HL-60 (cell line): ENCODE data around the gene NUP93.

ENCODE experiments used
- GABPA ChIP-seq: IDR thresholded peaks from 2 replicates; pipeline ENCODE4 v1.6.1; 2012; ENCODE audit warnings: low read depth
- POLR2AphosphoS5 ChIP-seq: IDR thresholded peaks from 2 replicates; pipeline ENCODE4 v1.6.1; 2012; ENCODE audit warnings: low read depth
- REST ChIP-seq: IDR thresholded peaks from 2 replicates; pipeline ENCODE4 v1.6.1; 2012; ENCODE audit warnings: low read depth; ENCODE audit not compliant: insufficient replicate concordance
- SPI1 ChIP-seq: IDR thresholded peaks from 2 replicates; pipeline ENCODE4 v1.6.1; 2012; ENCODE audit warnings: low read depth, mild to moderate bottlenecking, borderline replicate concordance
- TF ChIP-seq, protein P1 (sequence below): IDR thresholded peaks from one replicate; pipeline ENCODE4 v1.5.1; 2011; ENCODE audit warnings: low read length, control low read depth, inconsistent platforms; ENCODE audit not compliant: insufficient read depth

DNA sequence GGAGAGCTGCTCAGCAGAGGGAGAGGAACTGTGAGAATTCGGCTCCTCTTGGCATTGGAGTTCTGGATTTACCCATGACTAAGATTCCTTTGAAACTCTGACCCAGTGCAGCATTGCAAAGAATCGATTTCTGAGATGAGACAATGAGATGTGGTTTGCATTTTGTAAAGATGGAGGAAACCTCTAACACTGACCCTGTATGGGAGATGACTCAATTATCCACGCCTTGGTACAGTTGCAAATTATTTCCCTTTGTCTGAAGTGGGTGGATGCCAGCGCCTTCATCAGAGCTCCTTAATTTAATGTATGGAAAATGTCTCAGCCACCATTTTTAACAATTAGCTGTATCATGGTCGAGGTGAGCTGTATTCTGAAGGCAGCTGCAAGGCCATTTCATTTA, 53.4 kb downstream of the NUP93 start:
- TF ChIP-seq, protein P1, sequence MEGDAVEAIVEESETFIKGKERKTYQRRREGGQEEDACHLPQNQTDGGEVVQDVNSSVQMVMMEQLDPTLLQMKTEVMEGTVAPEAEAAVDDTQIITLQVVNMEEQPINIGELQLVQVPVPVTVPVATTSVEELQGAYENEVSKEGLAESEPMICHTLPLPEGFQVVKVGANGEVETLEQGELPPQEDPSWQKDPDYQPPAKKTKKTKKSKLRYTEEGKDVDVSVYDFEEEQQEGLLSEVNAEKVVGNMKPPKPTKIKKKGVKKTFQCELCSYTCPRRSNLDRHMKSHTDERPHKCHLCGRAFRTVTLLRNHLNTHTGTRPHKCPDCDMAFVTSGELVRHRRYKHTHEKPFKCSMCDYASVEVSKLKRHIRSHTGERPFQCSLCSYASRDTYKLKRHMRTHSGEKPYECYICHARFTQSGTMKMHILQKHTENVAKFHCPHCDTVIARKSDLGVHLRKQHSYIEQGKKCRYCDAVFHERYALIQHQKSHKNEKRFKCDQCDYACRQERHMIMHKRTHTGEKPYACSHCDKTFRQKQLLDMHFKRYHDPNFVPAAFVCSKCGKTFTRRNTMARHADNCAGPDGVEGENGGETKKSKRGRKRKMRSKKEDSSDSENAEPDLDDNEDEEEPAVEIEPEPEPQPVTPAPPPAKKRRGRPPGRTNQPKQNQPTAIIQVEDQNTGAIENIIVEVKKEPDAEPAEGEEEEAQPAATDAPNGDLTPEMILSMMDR, result no peak
- TF ChIP-seq POLR2AphosphoS5, result no peak
- TF ChIP-seq REST, result no peak
- no peak for TF ChIP-seq GABPA
- no peak for TF ChIP-seq SPI1
